Fibroblast of lung (primary cell): ENCODE results near the gene RYR2. TPM values are rescaled to one million over a fixed set of nuclear protein-coding genes. Genes with fewer than 3 reads are reported as not detected.

Experiments
- DNase-seq, 2 donors: peaks; one replicate each; pipeline versions ENCODE4 v3.0.0 to v3.0.0-alpha.2; 2010; ENCODE audit warnings: low read depth in 2 of 2
- H2AFZ ChIP-seq: 2 replicates; pipeline ENCODE4 v1.5.1; 2012; ENCODE audit warnings: low read length, control low read depth, inconsistent platforms
- H3K27ac ChIP-seq: 2 replicates; pipeline ENCODE4 v1.5.1; 2011; ENCODE audit warnings: low read length, control low read depth; ENCODE audit not compliant: insufficient read depth
- H3K27me3 ChIP-seq: 2 replicates; pipeline ENCODE4 v1.5.1; 2011; ENCODE audit warnings: mild to moderate bottlenecking, low read length; ENCODE audit not compliant: control insufficient read depth, insufficient read depth
- H3K36me3 ChIP-seq: 2 replicates; pipeline ENCODE4 v1.5.1; 2011; ENCODE audit warnings: low read length; ENCODE audit not compliant: control insufficient read depth, insufficient read depth
- H3K4me1 ChIP-seq: 2 replicates; pipeline ENCODE4 v1.5.1; 2011; ENCODE audit warnings: low read length; ENCODE audit not compliant: control insufficient read depth, insufficient read depth; ENCODE audit errors: extremely low read depth
- H3K4me2 ChIP-seq: 2 replicates; pipeline ENCODE4 v1.5.1; 2011; ENCODE audit warnings: low read length, control low read depth; ENCODE audit not compliant: insufficient read depth; ENCODE audit errors: extremely low read depth
- H3K4me3 ChIP-seq, 4 experiments: fragments of 200-600 bp in 1 of 4; sonication (generic) in 1 of 4; replicated peaks in 1 of 4; 2 replicates each; pipeline ENCODE4 v1.5.1; 2011 to 2016; ENCODE audit warnings: low read length in 4 of 4, low read depth in 3 of 4, mild to moderate bottlenecking in 3 of 4, control low read depth in 2 of 4, inconsistent platforms in 1 of 4, mixed read lengths in 1 of 4; ENCODE audit not compliant: insufficient read depth in 1 of 4; ENCODE audit errors: control extremely low read depth in 1 of 4
- H3K79me2 ChIP-seq: 2 replicates; pipeline ENCODE4 v1.5.1; 2012; ENCODE audit warnings: mild to moderate bottlenecking, low read length, inconsistent platforms; ENCODE audit not compliant: control insufficient read depth, insufficient read depth
- H3K9ac ChIP-seq: 2 replicates; pipeline ENCODE4 v1.5.1; 2011; ENCODE audit warnings: mild to moderate bottlenecking, low read length, control low read depth; ENCODE audit not compliant: insufficient read depth
- H3K9me3 ChIP-seq: 2 replicates; pipeline ENCODE4 v1.5.1; 2012; ENCODE audit warnings: low read depth, low read length; ENCODE audit not compliant: control insufficient read depth, insufficient read depth
- H4K20me1 ChIP-seq: 2 replicates; pipeline ENCODE4 v1.5.1; 2011; ENCODE audit warnings: low read length; ENCODE audit not compliant: control insufficient read depth, insufficient read depth; ENCODE audit errors: extremely low read depth
- CTCF ChIP-seq, 2 donors: IDR thresholded peaks in 1 of 2; conservative IDR thresholded peaks in 1 of 2; 1 replicate in 1 of 2; 2 replicates in 1 of 2; pipeline ENCODE4 v1.5.1; 2011 to 2012; ENCODE audit warnings: low read length in 2 of 2, control low read depth in 1 of 2, inconsistent platforms in 1 of 2, low read depth in 1 of 2, mild to moderate bottlenecking in 1 of 2
- EZH2 ChIP-seq: IDR thresholded peaks from 2 replicates; pipeline ENCODE4 v1.5.1; 2012; ENCODE audit warnings: low read length, control low read depth, mild to moderate bottlenecking; ENCODE audit errors: missing control alignments
- polyA plus RNA-seq, 2 donors: library from polyadenylated mRNA; depleted of rRNA in 1 of 2; stranded (reverse) in 1 of 2; unstranded in 1 of 2; fragments of >200 nt; gene quantifications; 2 replicates each; pipeline ENCODE4 v1.2.1, GENCODE V29; 2011 to 2012; ENCODE audit warnings: missing spikeins in 1 of 2
- total RNA-seq: library from RNA; depleted of rRNA; stranded (reverse); fragments of >200 nt; gene quantifications from 2 replicates; pipeline ENCODE4 v1.2.1, GENCODE V29; 2014

The RYR2 gene
- total and polyA plus RNA-seq, 2 donors (not counting 1 experiment from before 2014, with no cell fraction given), result 0.06 to 0.17 TPM

GRCh38 chr1:237732657-237733056 lies 690.7 kb downstream of the RYR2 start:
- no peak for TF ChIP-seq CTCF (conservative IDR thresholded peaks at IDR 0.05 in 1 of 2, IDR thresholded peaks at IDR 0.05 in 1 of 2; ENCODE audit: low read depth in 1 of 2, low read length in 2 of 2)
- TF ChIP-seq EZH2, result no peak
- Histone ChIP-seq H3K36me3 (no peaks in the 10 kb centered on the region), H3K79me2 (no peaks in the 10 kb centered on the region), H3K27ac (no peak overlapping the region), H3K4me1 (no peaks in the 10 kb centered on the region), H4K20me1 (no peaks in the 10 kb centered on the region), H3K4me2 (no peak overlapping the region), H3K9me3 (no peaks in the 10 kb centered on the region), H2AFZ (no peak overlapping the region), H3K27me3 (no peaks in the 10 kb centered on the region), H3K4me3 (no peak overlapping the region), H3K9ac (no peak overlapping the region)
- no peak for DNase-seq

GRCh38 chr1:237736372-237737029 lies 694.5 kb downstream of the RYR2 start:
- Histone ChIP-seq H3K4me1 (no peaks in the 10 kb centered on the region), H3K27me3 (no peaks in the 10 kb centered on the region), H3K36me3 (no peaks in the 10 kb centered on the region), H3K27ac (no peak overlapping the region), H3K9me3 (no peaks in the 10 kb centered on the region), H3K4me3 (no peak overlapping the region), H4K20me1 (no peaks in the 10 kb centered on the region), H3K4me2 (no peak overlapping the region), H3K9ac (no peak overlapping the region), H2AFZ (no peak overlapping the region), H3K79me2 (no peaks in the 10 kb centered on the region)
- TF ChIP-seq EZH2 (no peak), CTCF (conservative IDR thresholded peaks at IDR 0.05 in 1 of 2, IDR thresholded peaks at IDR 0.05 in 1 of 2; ENCODE audit: low read depth in 1 of 2, low read length in 2 of 2) (peak; percentile 22 to 58)
- peak in 1 of 2 donors; percentile 30 for DNase-seq

GRCh38 chr1:237737448-237737847 lies 695.5 kb downstream of the RYR2 start:
- H3K79me2 ChIP-seq, result no peaks in the 10 kb centered on the region
- H2AFZ ChIP-seq, result no peak overlapping the region
- H4K20me1 ChIP-seq, result no peaks in the 10 kb centered on the region

More at GRCh38 chr1:237737448-237737847, 695.5 kb downstream of the RYR2 start:
- no peaks in the 10 kb centered on the region for H3K27me3 ChIP-seq
- no peak overlapping the region for H3K4me3 ChIP-seq
- no peaks in the 10 kb centered on the region for H3K4me1 ChIP-seq
- DNase-seq, result no peak
- no peaks in the 10 kb centered on the region for H3K9me3 ChIP-seq
- H3K9ac ChIP-seq, result no peak overlapping the region
- TF ChIP-seq EZH2 (no peak), CTCF (conservative IDR thresholded peaks at IDR 0.05 in 1 of 2, IDR thresholded peaks at IDR 0.05 in 1 of 2; ENCODE audit: low read depth in 1 of 2, low read length in 2 of 2) (no peak)
- no peaks in the 10 kb centered on the region for H3K36me3 ChIP-seq
- H3K4me2 ChIP-seq, result no peak overlapping the region
- no peak overlapping the region for H3K27ac ChIP-seq
